OCI-LY1 (cell line): ENCODE measurements around the gene KRT12.

ENCODE experiments used
- CTCF ChIP-seq: fragments of 200-600 bp; sonication (generic), shearing (Covaris generic); IDR thresholded peaks from 2 replicates; pipeline ENCODE4 v1.5.1; 2017; ENCODE audit warnings: mild to moderate bottlenecking, antibody characterized with exemption, low read length, moderate library complexity, mixed read lengths
- EZH2 ChIP-seq: fragments of 200-600 bp; sonication (generic), shearing (Covaris generic); IDR thresholded peaks from 2 replicates; pipeline ENCODE4 v1.8.0; 2017; ENCODE audit warnings: borderline replicate concordance, mixed run types, mild to moderate bottlenecking, antibody characterized with exemption, low read length, moderate library complexity, mixed read lengths

GRCh38 chr17:40871316-40871715 lies 4.3 kb upstream of the KRT12 start:
- no peak for TF ChIP-seq CTCF
- TF ChIP-seq EZH2, result no peak
